GM18907 (cell line): ENCODE measurements around the gene HORMAD1.
"Not testable (repeated sequence)": the region's sequence is repeated elsewhere in the genome, so short reads cannot be mapped to it uniquely, and the experiment has no call there.

Experiments
- ATAC-seq: cut with Tn5 transposase; IDR thresholded peaks from one replicate; pipeline ENCODE4 v1.9.1; 2021; ENCODE audit warnings: mild to moderate bottlenecking, moderate library complexity; ENCODE audit not compliant: unreplicated experiment

The HORMAD1 gene

DNA sequence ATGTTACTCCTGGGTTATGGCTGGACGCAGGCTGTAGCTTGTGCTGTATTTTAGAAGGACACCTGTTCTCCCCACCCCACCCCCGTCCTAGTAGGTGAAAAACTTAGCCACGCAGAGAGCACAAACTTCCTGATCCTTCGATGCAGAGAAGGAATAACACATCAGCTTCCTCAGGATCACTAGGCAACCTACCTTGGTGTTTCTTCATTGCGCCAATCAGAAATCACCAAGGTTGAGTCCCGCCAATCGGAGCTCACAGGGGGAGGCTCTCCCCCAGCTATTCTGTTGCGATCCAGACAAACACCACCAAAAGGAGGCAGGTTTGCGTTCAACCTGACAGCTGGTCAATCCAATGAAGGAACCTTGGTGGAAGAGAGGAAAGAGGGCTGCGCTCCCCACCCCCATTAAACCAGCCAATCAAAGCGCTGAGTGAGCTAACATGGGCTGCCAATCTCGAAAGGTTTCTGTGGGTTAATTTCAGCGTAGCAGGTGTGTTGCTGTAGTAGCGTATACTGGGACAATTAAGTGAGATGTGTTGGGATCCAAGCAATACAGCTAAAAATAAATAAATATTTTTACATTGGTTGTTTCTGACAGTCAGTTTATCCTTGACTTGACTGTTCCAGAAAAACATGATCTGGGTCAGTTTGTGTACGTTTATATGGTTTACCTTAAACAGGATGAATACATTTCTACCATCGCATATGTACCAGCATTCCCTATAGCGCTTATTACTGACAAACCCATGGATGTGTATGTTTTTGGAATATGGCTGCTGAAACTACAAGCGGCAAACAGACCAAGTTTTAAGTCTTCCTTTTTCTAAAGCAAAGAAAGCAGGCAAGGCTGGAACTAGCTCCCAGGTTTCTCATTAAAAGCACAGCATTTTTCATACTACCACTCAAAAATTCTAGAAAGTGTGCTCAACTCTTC is 23.4 kb downstream of the HORMAD1 start, which contains the start of gene GOLPH3L:
Gene GOLPH3L, minus strand, starts transcription at position 160 of the 933 bp plus-strand sequence. CDS start 2,316 bp downstream, outside the sequence.
- ATAC-seq, result peak; percentile 99

DNA sequence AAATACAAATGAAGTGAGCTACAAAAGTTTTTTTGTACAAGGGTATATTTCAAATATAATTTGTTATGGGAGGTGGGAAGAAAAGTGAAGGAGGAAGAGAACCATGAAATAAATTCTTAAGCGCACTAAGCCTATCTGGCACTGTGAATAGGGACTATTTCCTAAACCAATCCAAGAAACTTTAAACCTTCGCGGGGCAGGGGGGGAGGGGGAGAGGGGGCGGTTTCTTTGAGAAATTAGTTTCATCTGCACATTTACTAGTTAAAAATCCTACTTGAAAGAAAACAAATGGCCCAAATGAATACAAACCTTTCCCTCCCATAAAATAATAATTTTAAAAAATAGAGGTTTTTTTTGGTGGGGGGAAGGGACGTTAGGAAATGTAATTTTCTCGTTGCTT is 24.1 kb downstream of the HORMAD1 start:
- ATAC-seq, result no peak

DNA sequence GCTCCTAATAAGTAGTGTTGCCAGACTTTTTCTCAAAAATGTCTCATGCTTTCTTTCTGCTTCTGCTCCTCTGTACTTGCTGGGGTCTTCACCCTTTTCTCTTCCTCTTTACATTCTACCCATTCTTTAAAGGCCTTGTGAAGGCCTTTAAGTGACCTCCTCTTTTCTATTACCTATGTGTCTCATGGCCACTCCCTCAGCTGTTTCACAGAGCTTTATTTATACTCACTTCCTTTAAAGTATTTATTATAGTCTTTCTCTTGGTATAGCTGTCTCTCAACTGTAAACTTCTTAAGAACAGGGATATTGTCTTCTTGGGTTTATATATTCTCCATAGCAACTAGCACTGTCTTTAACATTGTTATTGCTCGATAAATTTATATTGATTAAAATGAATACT is 24.5 kb downstream of the HORMAD1 start:
- no peak for ATAC-seq

DNA sequence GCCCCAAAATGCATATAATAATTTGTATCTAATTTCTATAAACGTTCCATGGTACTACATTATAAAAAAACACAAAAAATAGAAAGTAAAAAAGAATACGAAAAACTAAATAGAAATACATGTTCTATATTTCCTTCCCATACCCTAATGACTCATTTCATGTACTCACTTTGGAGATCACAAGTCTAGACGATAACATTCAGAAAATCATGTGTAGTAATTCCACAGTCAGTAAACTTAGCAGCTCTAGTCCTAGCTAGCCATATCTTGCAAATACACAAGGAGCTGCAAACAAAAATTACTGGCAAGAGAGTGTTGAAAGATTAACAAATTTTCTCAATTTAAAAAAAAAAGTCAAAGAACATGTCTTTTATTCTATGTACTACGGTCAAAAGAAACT is 25.1 kb downstream of the HORMAD1 start:
- ATAC-seq, result no peak

DNA sequence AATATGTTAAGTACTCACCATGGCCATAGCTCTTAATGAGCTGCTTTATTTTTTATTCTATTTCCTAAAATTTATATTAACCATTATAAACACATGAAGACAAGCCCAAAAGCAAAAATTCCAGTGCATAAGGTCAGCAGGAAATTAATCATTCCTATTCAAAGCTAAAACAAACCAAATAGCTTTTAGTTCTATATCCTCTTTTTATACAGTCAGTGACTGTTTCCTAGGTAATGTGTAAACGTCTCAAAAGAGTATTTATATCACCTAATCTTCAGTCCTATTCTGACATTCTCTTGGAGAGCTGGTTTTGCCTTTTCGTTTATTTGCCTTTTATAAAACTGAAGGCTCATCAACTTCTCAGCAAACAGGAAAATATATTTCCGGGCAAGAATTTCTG is 28.0 kb downstream of the HORMAD1 start:
- ATAC-seq, result no peak

DNA sequence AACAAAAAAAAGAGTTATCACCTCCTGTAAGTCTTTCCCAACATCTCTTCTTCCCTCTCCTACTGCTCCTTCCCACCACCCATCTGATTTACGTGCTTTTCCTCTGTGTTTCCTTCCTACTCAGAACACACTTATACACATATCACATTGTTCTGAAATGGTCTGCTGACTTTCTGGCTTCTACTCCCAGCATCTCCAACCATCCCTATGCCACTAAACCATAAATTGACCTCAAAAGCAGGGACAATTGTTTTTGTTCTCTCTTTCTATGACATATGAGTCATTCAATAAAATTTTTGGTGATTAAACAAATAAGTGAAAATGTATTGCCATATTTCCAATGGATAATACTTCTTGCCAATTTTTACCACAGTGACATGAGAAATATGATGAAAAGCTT is 31.9 kb downstream of the HORMAD1 start:
- ATAC-seq, result no peak

DNA sequence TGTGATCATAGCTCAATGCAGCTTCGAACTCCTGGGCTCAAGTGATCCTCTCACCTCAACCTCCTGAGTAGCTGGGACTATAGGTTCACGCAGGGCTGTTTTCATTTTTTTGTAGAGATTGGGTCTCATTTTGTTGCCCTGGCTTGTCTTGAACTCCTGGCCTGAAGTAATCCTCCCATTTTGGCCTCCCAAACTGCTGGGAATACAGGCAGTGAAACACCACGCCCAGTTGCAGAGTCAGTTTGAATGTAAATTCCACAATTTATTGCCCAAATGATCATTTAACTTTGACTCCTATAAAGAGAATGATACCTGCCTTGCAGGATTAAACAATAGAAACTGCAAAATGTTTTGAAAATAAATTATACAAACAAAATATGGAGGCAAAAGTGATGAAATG is 34.4 kb downstream of the HORMAD1 start:
- no peak for ATAC-seq

DNA sequence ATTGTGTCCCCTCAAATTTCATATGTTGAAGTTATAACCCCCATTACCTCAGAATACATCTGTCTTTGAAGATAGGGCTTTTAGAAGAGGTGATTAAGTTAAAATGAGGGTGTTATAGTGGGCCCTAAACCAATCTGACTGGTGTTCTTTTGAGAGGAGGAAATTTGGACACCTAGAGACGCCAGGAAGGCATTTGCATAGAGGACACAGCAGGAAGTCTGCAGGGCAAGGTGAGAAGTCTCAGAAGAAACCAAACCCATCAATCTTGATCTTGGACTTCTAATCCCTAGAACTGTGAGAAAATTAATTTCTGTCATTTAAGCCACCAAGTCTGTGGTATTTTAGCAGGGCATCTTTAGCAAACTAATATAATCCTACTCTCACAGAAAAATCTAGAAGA is 36.8 kb downstream of the HORMAD1 start:
- ATAC-seq, result no peak

DNA sequence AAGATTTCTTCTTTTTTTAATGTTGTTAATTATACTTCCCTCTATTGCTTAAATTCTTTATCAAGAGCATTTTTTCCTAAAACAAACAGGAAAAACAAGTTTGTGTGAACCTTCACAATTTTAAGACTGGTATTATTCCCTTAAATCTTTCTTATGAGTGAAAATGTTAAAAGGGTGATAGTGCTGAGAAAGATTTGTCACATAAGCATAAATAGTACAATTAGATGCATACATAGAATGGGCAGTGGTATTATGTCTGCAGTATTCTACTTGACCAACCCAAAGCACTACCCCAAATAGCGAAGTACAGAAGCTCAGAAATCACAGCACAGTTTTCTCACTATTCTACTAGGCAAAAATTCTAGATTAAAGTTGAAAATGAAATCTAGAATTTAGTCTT is 41.7 kb downstream of the HORMAD1 start:
- no peak for ATAC-seq

DNA sequence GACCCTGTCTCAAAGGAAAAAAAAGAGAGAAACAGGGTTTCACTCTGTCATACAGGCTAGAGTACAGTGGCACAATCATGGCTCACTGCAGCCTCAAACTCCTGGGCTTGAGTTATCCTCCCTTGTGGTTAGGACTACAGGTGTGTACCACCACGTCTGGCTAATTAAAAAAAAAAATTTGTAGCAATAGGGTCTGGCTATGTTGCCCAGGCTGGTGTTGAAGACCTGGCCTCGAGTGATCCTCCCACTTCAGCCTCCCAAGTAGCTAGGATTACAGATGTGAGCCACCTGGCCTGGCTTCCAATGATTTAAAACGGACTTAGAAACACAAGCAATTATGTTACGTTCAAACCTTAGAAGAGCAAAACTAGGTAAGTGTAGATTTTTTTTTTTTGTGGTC is 45.8 kb downstream of the HORMAD1 start:
- ATAC-seq, result no peak

DNA sequence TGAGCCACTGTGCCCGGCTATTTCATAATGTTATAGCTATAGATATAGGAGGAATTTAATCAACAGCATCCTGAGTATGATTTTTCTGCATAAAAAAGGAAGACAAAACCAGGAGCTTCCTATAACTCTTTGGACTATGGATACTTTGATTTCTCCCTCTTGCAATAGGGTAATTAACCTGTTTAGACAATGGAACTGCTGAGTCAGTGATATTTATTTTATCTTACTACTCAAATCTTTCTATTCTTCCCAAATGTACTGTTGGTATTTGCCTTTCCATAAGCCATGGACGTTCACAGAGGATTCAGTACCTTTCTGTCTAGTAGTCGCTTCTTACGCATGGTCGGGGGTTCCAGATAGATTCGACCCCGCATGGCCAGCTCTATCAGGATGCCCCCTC is 57.4 kb downstream of the HORMAD1 start:
- no peak for ATAC-seq

DNA sequence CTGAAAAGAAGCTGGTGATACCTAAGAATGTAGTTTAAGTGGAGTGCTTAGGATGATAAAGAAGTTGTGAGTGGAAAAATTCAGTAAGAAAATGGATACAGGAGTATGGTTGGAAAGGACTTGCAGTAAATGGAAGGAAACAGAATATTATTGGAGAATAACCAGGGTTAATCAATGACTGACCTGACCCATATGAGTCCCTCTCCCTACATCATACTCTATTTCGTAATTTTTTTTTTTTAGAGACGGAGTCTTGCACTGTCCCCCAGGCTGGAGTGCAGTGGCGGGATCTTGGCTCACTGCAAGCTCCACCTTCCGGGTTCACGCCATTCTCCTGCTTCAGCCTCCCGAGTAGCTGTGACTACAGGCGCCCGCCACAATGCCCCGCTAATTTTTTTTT is 57.9 kb downstream of the HORMAD1 start:
- ATAC-seq, result no peak

DNA sequence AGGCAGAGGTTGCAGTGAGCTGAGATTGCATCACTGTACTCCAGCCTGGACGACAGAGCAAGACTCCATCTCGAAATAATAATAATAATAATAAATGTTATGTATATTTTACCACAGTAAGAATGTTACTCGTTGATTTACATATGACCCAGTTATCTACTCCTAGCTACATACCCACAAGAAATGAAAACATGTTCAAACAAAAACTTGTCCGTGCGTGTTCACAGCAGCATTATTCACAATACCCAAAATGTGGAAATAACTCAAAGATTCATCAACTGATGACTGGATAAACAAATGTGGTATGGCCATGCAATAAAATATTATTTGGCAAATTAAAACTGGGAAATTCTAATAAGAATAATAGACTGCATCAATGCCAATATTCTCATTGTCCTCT is 59.5 kb downstream of the HORMAD1 start:
- ATAC-seq, result no peak

DNA sequence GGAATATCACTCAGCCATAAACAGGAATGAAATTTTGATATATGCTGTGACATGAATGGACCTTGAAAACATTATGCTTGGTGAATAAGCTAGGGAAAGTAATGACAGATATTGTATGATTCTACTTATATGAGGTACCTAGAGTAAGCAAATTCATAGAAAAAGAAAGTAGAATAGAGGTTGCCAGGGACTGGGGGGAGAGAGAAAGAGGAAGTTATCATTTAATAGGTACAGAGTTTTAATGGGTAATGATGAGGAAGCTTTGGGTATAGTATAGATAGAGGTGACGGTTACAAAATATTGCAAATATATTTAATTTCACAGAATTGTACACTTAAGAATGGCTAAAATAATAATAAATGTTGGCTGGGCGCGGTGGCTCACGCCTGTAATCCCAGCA is 60.1 kb downstream of the HORMAD1 start:
- no peak for ATAC-seq

DNA sequence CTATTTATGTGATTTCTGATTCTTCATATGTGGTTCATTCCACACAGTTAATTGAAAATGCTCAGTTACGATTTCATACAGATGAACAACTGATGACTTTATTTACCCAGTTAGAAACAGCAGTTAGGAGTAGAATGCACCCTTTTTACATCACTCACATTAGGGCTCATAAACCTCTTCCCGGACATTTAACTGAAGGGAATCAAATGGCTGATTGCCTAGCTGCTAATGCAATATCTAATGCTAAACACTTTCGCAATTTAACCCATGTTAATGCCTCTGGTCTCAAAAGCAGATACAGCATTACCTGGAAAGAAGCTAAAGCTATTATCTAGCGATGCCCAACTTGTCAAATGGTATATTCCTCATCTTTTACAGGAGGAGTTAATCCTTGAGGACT is 63.6 kb downstream of the HORMAD1 start:
- ATAC-seq, result not testable (repeated sequence)

DNA sequence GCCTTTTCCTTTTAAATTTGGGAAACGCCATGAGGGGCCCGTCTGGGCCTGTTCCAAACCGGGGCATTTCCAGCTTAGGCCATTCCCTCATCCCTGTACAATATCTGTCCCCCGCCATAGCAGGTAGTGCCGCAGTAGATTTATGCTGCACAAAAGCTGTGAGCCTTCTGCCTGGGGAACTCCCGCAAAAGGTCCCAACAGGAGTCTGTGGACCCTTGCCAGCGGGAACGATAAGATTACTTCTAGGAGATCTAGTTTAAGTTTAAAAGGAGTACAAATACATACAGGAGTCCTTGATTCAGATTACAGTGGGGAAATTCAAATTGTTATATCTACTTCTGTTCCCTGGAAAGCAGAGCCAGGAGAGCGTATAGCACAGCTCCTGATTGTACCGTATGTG is 66.1 kb downstream of the HORMAD1 start:
- not testable (repeated sequence) for ATAC-seq

DNA sequence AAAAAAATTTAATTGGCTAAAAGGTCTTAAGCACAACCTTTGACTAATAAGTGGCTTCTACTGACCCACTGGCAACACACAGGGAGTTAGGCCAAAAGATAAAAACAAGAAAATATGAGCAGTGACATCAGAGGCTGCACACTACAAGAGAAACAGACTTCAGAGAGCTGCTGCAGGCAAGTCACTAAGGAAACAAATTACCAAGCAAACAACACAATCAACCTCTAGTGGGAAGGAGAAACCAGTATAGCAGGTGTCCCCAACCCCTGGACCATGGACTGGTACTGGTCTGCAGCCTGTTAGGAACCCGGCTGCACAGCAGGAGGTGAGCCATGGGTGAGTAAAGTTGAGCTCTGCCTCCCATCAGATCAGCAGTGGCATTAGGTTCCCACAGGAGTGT is 70.5 kb downstream of the HORMAD1 start:
- no peak for ATAC-seq

DNA sequence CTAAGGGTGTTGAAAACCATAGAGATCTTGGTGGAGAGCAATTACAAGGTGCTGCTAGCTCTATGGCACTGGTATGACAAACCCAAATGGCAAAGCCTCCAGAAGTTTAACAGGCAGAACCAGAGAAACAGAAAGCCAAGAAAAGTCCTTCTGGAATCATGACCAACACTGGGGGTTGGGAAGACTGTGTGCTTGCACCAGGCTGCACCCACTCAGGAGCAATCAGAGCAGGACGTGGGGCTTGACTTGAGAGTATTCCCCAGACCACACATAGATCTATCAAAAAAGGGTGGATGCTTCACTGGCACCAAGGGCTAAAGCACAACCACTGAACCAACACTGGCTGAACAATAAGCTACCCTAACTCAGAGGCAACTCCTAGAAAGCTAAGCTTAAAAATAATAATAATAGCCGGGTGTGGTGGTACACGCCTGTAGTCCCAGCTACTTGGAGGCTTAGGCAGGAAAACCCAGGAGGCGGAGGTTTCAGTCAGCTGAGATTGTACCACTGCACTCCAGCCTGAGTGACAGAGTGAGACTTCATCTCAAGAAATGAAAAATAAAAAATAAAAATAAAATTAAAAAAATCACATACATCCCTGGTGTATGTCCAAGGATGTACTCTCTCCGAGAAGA is 71.1 kb downstream of the HORMAD1 start:
- no peak for ATAC-seq
